Neural cell (in vitro differentiated cells): Measurements from ENCODE around the gene CCKAR. TPM values are rescaled to one million over a fixed set of nuclear protein-coding genes. Genes with fewer than 3 reads are reported as not detected.

Source experiments
- H2AFZ ChIP-seq: fragments of 200-600, 300-800 bp; sonication (generic), shearing (Covaris generic); 2 replicates; pipeline ENCODE4 v1.6.0; 2014; ENCODE audit warnings: low read depth, mild to moderate bottlenecking, antibody characterized with exemption, low read length, moderate library complexity
- H3F3A ChIP-seq: fragments of 200-600 bp; shearing (Covaris generic); 2 replicates; pipeline ENCODE4 v1.6.1; 2016; ENCODE audit warnings: mild to moderate bottlenecking, moderate library complexity, mixed read lengths, antibody characterized with exemption, low read length; ENCODE audit not compliant: insufficient read depth, poor library complexity, severe bottlenecking
- H3K27ac ChIP-seq: fragments of 200-600, 300-800 bp; sonication (generic), shearing (Covaris generic); 2 replicates; pipeline ENCODE4 v1.5.1; 2014; ENCODE audit warnings: mild to moderate bottlenecking, low read length, moderate library complexity
- H3K27me3 ChIP-seq: fragments of 300-800, 200-600 bp; sonication (generic), shearing (Covaris generic); 2 replicates; pipeline ENCODE4 v1.6.0; 2014; ENCODE audit warnings: mild to moderate bottlenecking, low read depth, low read length, moderate library complexity; ENCODE audit not compliant: insufficient read depth
- H3K36me3 ChIP-seq: fragments of 300-800, 200-600 bp; sonication (generic), shearing (Covaris generic); 2 replicates; pipeline ENCODE4 v1.5.1; 2014; ENCODE audit warnings: mild to moderate bottlenecking, antibody characterized with exemption, low read length, moderate library complexity; ENCODE audit not compliant: insufficient read depth
- H3K4me2 ChIP-seq: fragments of 300-800, 200-600 bp; sonication (generic), shearing (Covaris generic); 2 replicates; pipeline ENCODE4 v1.6.0; 2014; ENCODE audit warnings: mild to moderate bottlenecking, low read length
- H3K4me3 ChIP-seq: fragments of 300-800, 200-600 bp; sonication (generic), shearing (Covaris generic); 2 replicates; pipeline ENCODE4 v1.5.1; 2014; ENCODE audit warnings: mild to moderate bottlenecking, low read length, moderate library complexity
- H3K79me2 ChIP-seq: fragments of 200-600 bp; shearing (Covaris generic); replicated peaks from 2 replicates; pipeline ENCODE4 v1.6.0; 2014; ENCODE audit warnings: mild to moderate bottlenecking, low read length, moderate library complexity; ENCODE audit not compliant: insufficient read depth
- H3K9ac ChIP-seq: fragments of 300-800, 200-600 bp; sonication (generic), shearing (Covaris generic); 2 replicates; pipeline ENCODE4 v1.6.1; 2016; ENCODE audit warnings: mild to moderate bottlenecking, low read length, mixed read lengths
- H3K9me2 ChIP-seq: fragments of 200-600 bp; shearing (Covaris generic); 2 replicates; pipeline ENCODE4 v1.6.1; 2016; ENCODE audit warnings: mild to moderate bottlenecking, low read length, mixed read lengths; ENCODE audit not compliant: insufficient read depth
- H3K9me3 ChIP-seq: fragments of 200-600, 300-800 bp; sonication (generic), shearing (Covaris generic); 2 replicates; pipeline ENCODE4 v1.6.1; 2016; ENCODE audit warnings: mild to moderate bottlenecking, mixed run types, low read length, moderate library complexity, mixed read lengths
- H4K20me1 ChIP-seq: fragments of 200-600 bp; shearing (Covaris generic); 2 replicates; pipeline ENCODE4 v1.6.1; 2016; ENCODE audit warnings: mild to moderate bottlenecking, mixed run types; ENCODE audit not compliant: insufficient read depth
- CTCF ChIP-seq: fragments of 450-650 bp; IDR thresholded peaks from 2 replicates; pipeline ENCODE4 v1.5.1; 2014; ENCODE audit warnings: antibody characterized with exemption, mild to moderate bottlenecking, moderate library complexity; ENCODE audit not compliant: poor library complexity, severe bottlenecking
- EP300 ChIP-seq: fragments of 450-650 bp; conservative IDR thresholded peaks from 2 replicates; pipeline ENCODE4 v1.6.1; 2014; ENCODE audit warnings: antibody characterized with exemption, mild to moderate bottlenecking, moderate library complexity; ENCODE audit not compliant: poor library complexity, severe bottlenecking
- EZH2 ChIP-seq: fragments of 200-600, 300-800 bp; shearing (Covaris generic), sonication (generic); IDR thresholded peaks from 2 replicates; pipeline ENCODE4 v1.6.1; 2014; ENCODE audit warnings: antibody characterized with exemption, low read length, borderline replicate concordance, mild to moderate bottlenecking; ENCODE audit not compliant: insufficient read depth, poor library complexity, severe bottlenecking
- MXI1 ChIP-seq: fragments of 450-650 bp; conservative IDR thresholded peaks from 2 replicates; pipeline ENCODE4 v1.6.1; 2014; ENCODE audit warnings: antibody characterized with exemption, mild to moderate bottlenecking; ENCODE audit not compliant: poor library complexity, severe bottlenecking
- POLR2AphosphoS5 ChIP-seq: IDR thresholded peaks from 2 replicates; pipeline ENCODE4 v1.6.1; 2012
- RAD21 ChIP-seq: fragments of 450-650 bp; conservative IDR thresholded peaks from 2 replicates; pipeline ENCODE4 v1.6.1; 2014; ENCODE audit warnings: antibody characterized with exemption, mild to moderate bottlenecking, moderate library complexity
- REST ChIP-seq: IDR thresholded peaks from 2 replicates; pipeline ENCODE4 v1.6.1; 2012; ENCODE audit warnings: borderline replicate concordance
- SMC3 ChIP-seq: fragments of 450-650 bp; conservative IDR thresholded peaks from 2 replicates; pipeline ENCODE4 v1.6.1; 2014; ENCODE audit warnings: antibody characterized with exemption, mild to moderate bottlenecking, moderate library complexity; ENCODE audit not compliant: poor library complexity
- TAF1 ChIP-seq: IDR thresholded peaks from 2 replicates; pipeline ENCODE4 v1.6.1; 2012; ENCODE audit warnings: low read depth
- polyA plus RNA-seq: library from polyadenylated mRNA; depleted of rRNA; stranded (reverse); fragments of >200 nt; gene quantifications from 2 replicates; pipeline ENCODE4 v1.2.3, GENCODE V29; 2014

Gene CCKAR
- polyA plus RNA-seq, 1 donor from 2014 or later, result not detected

- no peak overlapping the region for H3K9ac ChIP-seq
- TF ChIP-seq RAD21 (no peak), MXI1 (no peak), EP300 (no peak), EZH2 (no peak), CTCF (no peak), TAF1 (no peak), SMC3 (no peak), POLR2AphosphoS5 (no peak), REST (no peak)
- no peaks in the 10 kb centered on the region for H4K20me1 ChIP-seq
- no peaks in the 10 kb centered on the region for H3K36me3 ChIP-seq
- H3K9me2 ChIP-seq, result no peaks in the 10 kb centered on the region
- no peaks in the 10 kb centered on the region for H3F3A ChIP-seq
- no peak overlapping the region for H3K4me2 ChIP-seq
- no peak overlapping the region for H2AFZ ChIP-seq
- no peak overlapping the region for H3K4me3 ChIP-seq
- H3K79me2 ChIP-seq, result no peaks in the 10 kb centered on the region
- H3K27ac ChIP-seq, result no peak overlapping the region
- no peaks in the 10 kb centered on the region for H3K27me3 ChIP-seq
- no peaks in the 10 kb centered on the region for H3K9me3 ChIP-seq
Observed at GRCh38 chr4:26510334-26510964, 20.2 kb upstream of the CCKAR start.

- no peak for TF ChIP-seq POLR2AphosphoS5
- TF ChIP-seq SMC3, result no peak
- no peak for TF ChIP-seq MXI1
- TF ChIP-seq TAF1, result no peak
- no peak for TF ChIP-seq EP300
- no peak for TF ChIP-seq CTCF
- TF ChIP-seq REST, result no peak
- TF ChIP-seq EZH2, result no peak
- TF ChIP-seq RAD21, result no peak
- H3K9me2 ChIP-seq, result no peaks in the 10 kb centered on the region
- no peak overlapping the region for H3K4me3 ChIP-seq
- H3K79me2 ChIP-seq, result no peaks in the 10 kb centered on the region
- no peak overlapping the region for H3K9ac ChIP-seq
- no peaks in the 10 kb centered on the region for H3K27me3 ChIP-seq
- no peaks in the 10 kb centered on the region for H3K9me3 ChIP-seq
- H3K36me3 ChIP-seq, result no peaks in the 10 kb centered on the region
- H3K4me2 ChIP-seq, result no peak overlapping the region
- no peaks in the 10 kb centered on the region for H3F3A ChIP-seq
- no peaks in the 10 kb centered on the region for H4K20me1 ChIP-seq
- H2AFZ ChIP-seq, result no peak overlapping the region
- no peak overlapping the region for H3K27ac ChIP-seq
Observed at GRCh38 chr4:26509681-26510333, 19.5 kb upstream of the CCKAR start.
